Lung microvascular endothelial cell (primary cell): ENCODE results near the gene TTC29. TPM values are rescaled to one million over a fixed set of nuclear protein-coding genes. Genes with fewer than 3 reads are reported as not detected.
A peak's percentile ranks its signal among the peaks of the same experiment; 100 is the strongest.
"Not testable (repeated sequence)": the region's sequence is repeated elsewhere in the genome, so short reads cannot be mapped to it uniquely, and the experiment has no call there.

Experiments used
- DNase-seq, 2 donors: peaks; one replicate each; pipeline versions ENCODE4 v3.0.0 to v3.0.0-alpha.2; 2010; ENCODE audit warnings: low read depth in 2 of 2
- total RNA-seq: library from RNA; depleted of rRNA; stranded (reverse); fragments of >200 nt; gene quantifications from 2 replicates; pipeline ENCODE4 v1.2.1, GENCODE V29; 2014

TTC29 gene
- total RNA-seq, 1 donor from 2014 or later = not detected

DNA sequence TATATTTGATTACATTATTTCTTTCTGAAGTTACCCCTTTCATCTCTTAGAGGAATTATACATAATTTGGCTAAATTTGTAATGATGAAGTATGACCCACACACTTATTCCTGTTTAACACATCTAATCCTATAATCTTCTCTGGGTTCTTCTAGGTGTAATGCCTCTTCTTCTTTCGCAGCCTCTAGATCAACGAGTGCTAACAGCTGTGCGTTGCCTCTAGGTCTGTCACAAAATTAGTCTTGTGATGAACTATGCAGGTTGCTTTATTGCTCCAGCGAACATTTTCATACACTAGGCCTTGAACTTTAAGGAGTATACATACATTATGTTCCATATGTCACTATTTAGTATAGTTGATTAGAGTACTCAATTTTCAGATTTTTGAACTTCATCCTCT lies 89.9 kb downstream of the TTC29 start:
- no peak for DNase-seq

- no peak for DNase-seq
Observed at GRCh38 chr4:146852360-146852759, 93.3 kb downstream of the TTC29 start.

GRCh38 chr4:146847345-146847744 lies 98.3 kb downstream of the TTC29 start:
- no peak for DNase-seq

GRCh38 chr4:146846882-146847281 lies 98.8 kb downstream of the TTC29 start:
- peak in 1 of 2 donors; percentile 52 for DNase-seq

GRCh38 chr4:146844761-146845160 lies 100.9 kb downstream of the TTC29 start:
- no peak for DNase-seq

- no peak for DNase-seq
Observed at GRCh38 chr4:146842876-146843275, 102.8 kb downstream of the TTC29 start.

GRCh38 chr4:146840731-146841130 lies 104.9 kb downstream of the TTC29 start:
- DNase-seq = no peak

- no peak for DNase-seq
Observed at GRCh38 chr4:146835096-146835495, 110.6 kb downstream of the TTC29 start.

DNA sequence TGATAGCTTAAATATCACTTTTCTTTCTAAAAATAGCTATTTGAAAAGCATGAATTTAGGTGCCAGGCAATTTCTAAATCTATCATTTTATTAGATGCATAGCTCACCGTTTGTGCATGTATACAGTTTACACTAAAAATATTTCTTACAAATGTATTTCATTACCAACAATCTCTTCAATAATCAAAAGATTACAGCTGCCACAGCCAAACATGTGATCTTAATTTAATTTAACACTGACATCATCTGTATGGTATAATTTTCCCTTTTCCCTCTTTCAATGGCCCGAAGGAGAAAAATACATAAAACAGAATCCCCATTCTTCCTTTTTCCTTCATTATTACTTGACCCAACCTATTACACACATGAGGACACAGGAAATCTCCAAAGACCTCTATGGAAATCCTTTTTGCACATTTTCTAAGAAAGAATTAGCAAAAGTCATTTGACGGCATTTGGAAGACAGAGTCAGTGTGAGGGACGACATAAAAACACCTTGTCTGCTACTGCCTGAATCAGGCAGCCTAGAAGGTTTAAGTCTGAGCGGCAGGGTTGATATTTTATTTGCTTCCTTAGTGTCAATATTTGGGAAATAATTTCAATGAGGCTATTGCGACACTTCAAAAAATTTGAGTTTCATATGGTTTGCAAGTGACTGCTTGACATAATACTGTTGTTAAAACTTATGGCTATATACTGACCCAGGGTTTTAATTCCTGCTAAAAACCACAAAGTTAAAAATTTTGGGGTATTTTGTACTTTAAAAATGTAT lies 111.2 kb downstream of the TTC29 start:
- DNase-seq = no peak

DNA sequence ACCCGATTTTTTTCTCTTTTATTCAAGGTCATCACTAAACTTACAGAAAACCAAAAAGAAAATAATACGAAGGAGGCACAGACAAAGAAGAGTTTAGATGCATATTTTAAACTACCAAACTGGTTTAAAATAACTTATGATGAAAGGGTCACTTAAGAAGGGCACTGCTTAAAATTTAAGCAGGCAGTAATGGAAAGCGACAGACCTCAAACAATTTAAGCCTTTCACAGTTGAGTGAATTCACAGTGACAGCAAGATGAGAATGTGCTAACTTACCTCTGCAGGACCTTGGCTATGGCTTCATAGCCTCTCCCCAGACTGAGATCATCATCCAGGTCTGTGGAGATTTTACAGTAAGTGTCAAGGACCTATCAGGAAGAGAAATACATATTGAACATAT lies 112.1 kb downstream of the TTC29 start:
- DNase-seq = no peak

GRCh38 chr4:146822980-146823379 lies 122.7 kb downstream of the TTC29 start:
- DNase-seq = not testable (repeated sequence)

DNA sequence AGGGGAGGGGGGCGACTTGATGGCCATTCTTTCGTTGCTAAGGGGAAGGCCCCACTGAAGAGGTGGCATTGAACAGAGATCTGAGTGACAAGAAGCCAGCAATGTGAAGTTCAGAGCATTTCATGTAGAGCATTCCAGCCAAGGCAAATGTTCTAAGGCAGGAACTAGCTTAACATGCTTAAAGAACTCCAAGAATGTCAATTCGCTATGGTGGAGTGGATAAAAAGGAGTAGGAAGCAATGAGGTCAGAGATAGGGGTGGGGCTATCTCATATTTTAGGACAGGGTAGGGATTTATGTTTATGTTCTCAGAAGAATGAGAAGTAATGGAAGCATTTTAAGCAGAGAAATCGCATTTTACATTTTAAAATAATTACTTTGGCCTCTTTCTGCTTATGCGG lies 130.9 kb downstream of the TTC29 start:
- DNase-seq = no peak

DNA sequence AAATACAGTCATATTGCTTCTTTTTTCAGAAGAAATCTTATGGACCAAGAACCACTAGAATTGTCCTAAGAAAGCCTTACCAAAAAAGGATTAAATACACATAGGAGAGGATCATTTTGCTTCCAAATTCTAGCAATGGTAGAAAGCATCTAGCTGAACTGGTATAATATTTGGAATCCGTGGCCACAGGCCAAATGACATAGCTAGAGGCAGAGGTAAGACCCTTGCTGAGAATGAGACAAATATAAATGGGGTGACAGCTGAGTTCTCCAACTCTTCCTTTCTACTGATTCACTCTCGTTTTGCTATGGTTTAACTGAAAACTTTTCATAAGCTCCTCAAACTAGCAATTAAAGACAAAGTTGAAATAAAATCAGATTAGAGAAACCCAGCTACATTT lies 150.0 kb downstream of the TTC29 start:
- no peak for DNase-seq

- DNase-seq = no peak
Observed at GRCh38 chr4:146793727-146794126, 151.9 kb downstream of the TTC29 start.

GRCh38 chr4:146791439-146791838 lies 154.2 kb downstream of the TTC29 start:
- DNase-seq = no peak

- peak; percentile 5 to 6 for DNase-seq
Observed at GRCh38 chr4:146790515-146790914, 155.1 kb downstream of the TTC29 start.

- DNase-seq = no peak
Observed at GRCh38 chr4:146787731-146788130, 157.9 kb downstream of the TTC29 start.

GRCh38 chr4:146776691-146777090 lies 169.0 kb downstream of the TTC29 start:
- DNase-seq = no peak

DNA sequence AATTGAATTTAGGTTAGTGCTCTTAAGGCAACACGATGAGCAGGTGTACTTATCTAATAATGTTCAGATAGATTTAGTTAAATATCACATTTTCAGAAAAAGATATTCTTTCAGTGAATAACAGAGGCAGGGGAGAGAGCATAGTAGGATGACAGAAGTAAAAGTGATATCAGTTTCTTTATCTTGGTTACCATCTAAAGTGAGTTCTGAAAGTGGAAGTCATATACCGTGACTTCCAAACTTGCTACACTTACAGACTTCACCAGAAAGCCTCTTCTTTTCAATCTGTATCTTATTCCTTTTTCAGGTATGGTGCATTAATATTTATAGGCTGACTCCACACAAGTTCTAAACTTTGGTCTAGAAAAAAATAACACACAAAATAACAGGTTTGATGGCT lies 182.1 kb downstream of the TTC29 start:
- DNase-seq = no peak

GRCh38 chr4:146762016-146762415 lies 183.6 kb downstream of the TTC29 start:
- no peak for DNase-seq

DNA sequence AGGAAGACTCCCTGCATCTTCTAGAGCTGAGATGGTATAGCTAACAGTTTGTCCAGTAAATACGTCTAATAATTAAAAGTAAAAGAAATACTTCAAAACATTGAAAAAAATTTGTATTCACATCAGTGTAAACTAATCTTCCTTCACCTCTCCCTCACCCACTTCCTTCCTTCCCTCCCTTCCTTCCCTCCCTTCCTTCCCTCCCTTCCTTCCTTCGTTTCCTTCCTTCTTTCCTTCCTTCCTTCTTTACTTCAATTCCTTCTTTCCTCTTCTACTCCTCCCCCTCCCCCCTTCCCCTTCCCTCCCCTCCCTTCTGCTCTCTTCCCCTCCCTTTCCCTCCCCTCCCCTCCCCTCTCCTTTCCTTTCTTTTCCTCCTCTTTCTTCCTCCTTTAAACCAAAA lies 203.2 kb downstream of the TTC29 start:
- peak in 1 of 2 donors; percentile 8 for DNase-seq

DNA sequence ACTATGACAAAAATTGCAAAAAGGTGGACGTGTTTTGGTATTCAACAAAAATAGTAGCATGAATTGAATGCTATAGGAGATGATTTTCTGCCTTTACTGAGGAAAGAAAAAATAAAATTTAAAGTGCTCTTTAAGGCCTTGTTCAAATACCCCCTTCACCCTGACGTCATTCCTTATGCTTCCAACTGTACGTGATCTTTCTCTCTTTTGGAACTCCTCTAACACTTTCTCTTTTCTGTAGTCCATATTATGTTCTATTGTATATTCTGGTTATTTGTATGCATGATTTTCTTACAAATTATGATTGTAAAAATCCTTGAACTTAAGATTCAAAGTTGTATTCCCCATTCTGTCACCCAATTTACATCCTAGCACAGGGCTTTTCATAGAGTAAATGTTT lies 206.5 kb downstream of the TTC29 start:
- DNase-seq = no peak

DNA sequence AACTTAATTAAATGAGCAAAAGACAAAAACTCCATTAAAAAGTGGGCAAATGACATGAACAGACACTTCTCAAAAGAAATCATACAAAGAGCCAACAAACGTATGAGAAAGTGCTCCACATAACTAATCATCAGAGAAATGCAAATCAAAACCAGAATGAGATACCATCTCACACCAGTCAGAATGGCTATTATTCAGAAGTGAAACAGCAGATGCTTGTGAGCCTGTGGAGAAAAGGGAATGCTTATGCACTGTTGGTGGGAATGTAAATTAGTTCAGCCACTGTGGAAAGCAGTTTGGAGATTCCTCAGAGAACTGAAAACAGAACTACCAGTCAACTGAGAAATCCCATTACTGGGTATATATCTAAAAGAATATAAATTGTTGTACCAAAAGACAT lies 222.1 kb downstream of the TTC29 start:
- not testable (repeated sequence) for DNase-seq

DNA sequence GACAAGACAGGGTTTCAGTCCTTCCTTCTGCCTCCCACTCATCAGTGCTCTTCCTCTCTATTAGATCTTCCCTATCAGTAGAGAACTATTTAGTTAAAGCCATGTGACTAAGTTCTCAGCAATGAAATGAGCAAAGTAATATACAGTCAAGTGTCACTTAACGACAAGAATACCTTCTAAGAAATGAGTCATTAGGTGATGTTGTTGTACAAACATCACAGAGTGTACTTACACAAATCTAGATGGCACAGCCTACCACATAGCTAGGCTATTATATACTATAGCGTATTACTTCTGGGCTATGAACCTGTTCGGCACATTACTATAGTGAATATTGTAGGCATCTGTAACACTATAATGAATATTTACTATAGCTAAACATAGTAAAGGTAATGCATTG lies 235.7 kb downstream of the TTC29 start:
- no peak for DNase-seq
